Measurements from ENCODE around the gene CRB1.
"Not testable (repeated sequence)": the region's sequence is repeated elsewhere in the genome, so short reads cannot be mapped to it uniquely, and the experiment has no call there.

The CRB1 gene

DNA sequence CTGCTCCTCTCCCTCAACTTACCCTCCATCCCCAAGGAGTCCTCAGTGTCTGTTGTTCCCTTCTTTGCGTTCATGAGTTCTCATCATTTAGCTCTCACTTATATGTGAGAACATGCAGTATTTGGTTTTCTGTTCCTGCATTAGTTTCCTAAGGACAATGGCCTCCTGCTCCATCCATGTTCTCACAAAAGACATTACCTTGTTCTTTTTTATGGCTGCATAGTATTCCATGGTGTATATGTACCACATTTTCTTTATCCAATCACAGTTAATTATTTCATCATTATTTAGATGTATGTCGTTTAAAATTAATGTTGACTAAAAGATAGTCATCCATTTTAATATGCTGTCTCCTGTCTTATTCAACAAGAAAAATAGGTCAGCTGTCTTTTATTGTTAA lies 134.1 kb downstream of the CRB1 start:
- Histone ChIP-seq H3K9me3 (ENCODE audit: insufficient read depth, low read depth, low read length) (no peaks in the 10 kb centered on the region), H2AFZ (ENCODE audit: low read length) (no peak overlapping the region), H3K4me3 (ENCODE audit: low read length, poor library complexity, severe bottlenecking) (no peak overlapping the region), H3K27me3 (ENCODE audit: insufficient read depth, low read length, poor library complexity, severe bottlenecking) (no peaks in the 10 kb centered on the region), H3K4me2 (ENCODE audit: low read depth, low read length, poor library complexity, severe bottlenecking) (no peak overlapping the region), H3K9ac (ENCODE audit: low read depth, low read length, poor library complexity, severe bottlenecking) (no peak overlapping the region), H3K36me3 (ENCODE audit: insufficient read depth, low read length) (no peaks in the 10 kb centered on the region), H3K9me2 (replicated peaks; ENCODE audit: low read depth, low read length) (no peaks in the 10 kb centered on the region), H3K4me1 (ENCODE audit: insufficient read depth, low read length, poor library complexity, severe bottlenecking) (peaks cover 5% of the 10 kb centered on the region), H3F3A (ENCODE audit: low read depth) (no peaks in the 10 kb centered on the region), H3K79me2 (ENCODE audit: insufficient read depth, low read length) (no peaks in the 10 kb centered on the region), H4K20me1 (ENCODE audit: insufficient read depth, low read length, poor library complexity, severe bottlenecking) (no peaks in the 10 kb centered on the region)
- TF ChIP-seq, protein P1, sequence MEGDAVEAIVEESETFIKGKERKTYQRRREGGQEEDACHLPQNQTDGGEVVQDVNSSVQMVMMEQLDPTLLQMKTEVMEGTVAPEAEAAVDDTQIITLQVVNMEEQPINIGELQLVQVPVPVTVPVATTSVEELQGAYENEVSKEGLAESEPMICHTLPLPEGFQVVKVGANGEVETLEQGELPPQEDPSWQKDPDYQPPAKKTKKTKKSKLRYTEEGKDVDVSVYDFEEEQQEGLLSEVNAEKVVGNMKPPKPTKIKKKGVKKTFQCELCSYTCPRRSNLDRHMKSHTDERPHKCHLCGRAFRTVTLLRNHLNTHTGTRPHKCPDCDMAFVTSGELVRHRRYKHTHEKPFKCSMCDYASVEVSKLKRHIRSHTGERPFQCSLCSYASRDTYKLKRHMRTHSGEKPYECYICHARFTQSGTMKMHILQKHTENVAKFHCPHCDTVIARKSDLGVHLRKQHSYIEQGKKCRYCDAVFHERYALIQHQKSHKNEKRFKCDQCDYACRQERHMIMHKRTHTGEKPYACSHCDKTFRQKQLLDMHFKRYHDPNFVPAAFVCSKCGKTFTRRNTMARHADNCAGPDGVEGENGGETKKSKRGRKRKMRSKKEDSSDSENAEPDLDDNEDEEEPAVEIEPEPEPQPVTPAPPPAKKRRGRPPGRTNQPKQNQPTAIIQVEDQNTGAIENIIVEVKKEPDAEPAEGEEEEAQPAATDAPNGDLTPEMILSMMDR (conservative IDR thresholded peaks at IDR 0.05; ENCODE audit: low read length), result no peak
- TF ChIP-seq EZH2phosphoT487 (IDR thresholded peaks at IDR 0.05; ENCODE audit: borderline replicate concordance), result no peak

DNA sequence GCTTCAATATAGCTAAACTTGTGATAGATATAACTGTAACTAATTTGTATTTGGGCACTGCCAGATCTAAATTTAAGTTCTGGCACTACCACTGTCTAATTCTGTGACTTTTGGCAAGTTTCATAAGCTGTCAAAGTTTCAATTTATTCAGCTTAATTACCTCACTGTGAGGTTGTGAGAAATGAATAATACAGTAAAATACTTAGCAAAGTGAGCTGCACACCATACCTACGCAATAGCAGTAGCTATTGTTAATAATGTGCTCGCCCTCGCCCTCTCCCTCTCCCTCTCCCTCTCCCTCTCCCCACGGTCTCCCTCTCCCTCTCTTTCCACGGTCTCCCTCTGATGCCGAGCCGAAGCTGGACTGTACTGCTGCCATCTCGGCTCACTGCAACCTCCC lies 136.7 kb downstream of the CRB1 start:
- not testable (repeated sequence) for H3K36me3 ChIP-seq (ENCODE audit: insufficient read depth, low read length); H3K4me1 ChIP-seq (ENCODE audit: insufficient read depth, low read length, poor library complexity, severe bottlenecking); H2AFZ ChIP-seq (ENCODE audit: low read length); H3K9ac ChIP-seq (ENCODE audit: low read depth, low read length, poor library complexity, severe bottlenecking); H3K4me2 ChIP-seq (ENCODE audit: low read depth, low read length, poor library complexity, severe bottlenecking); H3K79me2 ChIP-seq (ENCODE audit: insufficient read depth, low read length); H4K20me1 ChIP-seq (ENCODE audit: insufficient read depth, low read length, poor library complexity, severe bottlenecking); H3K27me3 ChIP-seq (ENCODE audit: insufficient read depth, low read length, poor library complexity, severe bottlenecking); H3K9me2 ChIP-seq (replicated peaks; ENCODE audit: low read depth, low read length); H3K9me3 ChIP-seq (ENCODE audit: insufficient read depth, low read depth, low read length); H3F3A ChIP-seq (ENCODE audit: low read depth); H3K4me3 ChIP-seq (ENCODE audit: low read length, poor library complexity, severe bottlenecking)

DNA sequence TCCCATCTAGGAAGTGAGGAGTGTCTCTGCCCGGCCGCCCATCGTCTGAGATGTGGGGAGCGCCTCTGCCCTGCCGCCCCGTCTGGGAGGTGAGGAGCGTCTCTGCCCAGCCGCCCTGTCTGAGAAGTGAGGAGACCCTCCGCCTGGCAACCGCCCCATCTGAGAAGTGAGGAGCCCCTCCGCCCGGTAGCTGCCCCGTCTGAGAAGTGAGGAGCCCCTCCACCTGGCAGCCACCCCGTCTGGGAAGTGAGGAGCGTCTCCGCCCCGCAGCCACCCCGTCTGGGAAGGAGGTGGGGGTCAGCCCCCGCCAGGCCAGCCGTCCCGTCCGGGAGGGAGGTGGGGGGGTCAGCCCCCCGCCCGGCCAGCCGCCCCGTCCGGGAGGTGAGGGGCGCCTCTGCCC lies 137.6 kb downstream of the CRB1 start:
- not testable (repeated sequence) for H3K9me2 ChIP-seq (replicated peaks; ENCODE audit: low read depth, low read length); H3K27me3 ChIP-seq (ENCODE audit: insufficient read depth, low read length, poor library complexity, severe bottlenecking); H3K9me3 ChIP-seq (ENCODE audit: insufficient read depth, low read depth, low read length); H3K9ac ChIP-seq (ENCODE audit: low read depth, low read length, poor library complexity, severe bottlenecking); H2AFZ ChIP-seq (ENCODE audit: low read length); H3K4me2 ChIP-seq (ENCODE audit: low read depth, low read length, poor library complexity, severe bottlenecking); H3F3A ChIP-seq (ENCODE audit: low read depth); H3K4me3 ChIP-seq (ENCODE audit: low read length, poor library complexity, severe bottlenecking); H3K36me3 ChIP-seq (ENCODE audit: insufficient read depth, low read length); H4K20me1 ChIP-seq (ENCODE audit: insufficient read depth, low read length, poor library complexity, severe bottlenecking); H3K79me2 ChIP-seq (ENCODE audit: insufficient read depth, low read length); H3K4me1 ChIP-seq (ENCODE audit: insufficient read depth, low read length, poor library complexity, severe bottlenecking)

DNA sequence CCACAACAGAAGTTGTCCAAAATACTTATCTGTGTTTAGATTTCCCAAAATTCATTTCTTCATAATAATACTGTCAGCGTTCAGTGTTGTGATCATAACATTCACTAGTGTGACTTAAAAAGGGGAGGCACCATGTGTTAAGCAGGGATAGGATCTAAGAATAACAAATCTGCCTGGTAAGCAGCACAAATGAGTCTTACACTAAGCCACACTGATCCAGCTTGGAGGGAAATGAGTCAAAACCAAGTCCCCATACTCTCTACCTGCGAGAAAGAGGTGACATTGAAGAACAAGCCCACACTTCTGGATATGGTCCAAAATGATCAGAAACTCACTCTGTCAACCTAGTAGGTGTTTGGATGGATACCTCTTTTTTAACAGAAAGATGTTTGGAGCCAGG lies 145.5 kb downstream of the CRB1 start:
- Histone ChIP-seq H3K27me3 (ENCODE audit: insufficient read depth, low read length, poor library complexity, severe bottlenecking) (no peaks in the 10 kb centered on the region), H3K9ac (ENCODE audit: low read depth, low read length, poor library complexity, severe bottlenecking) (no peak overlapping the region), H4K20me1 (ENCODE audit: insufficient read depth, low read length, poor library complexity, severe bottlenecking) (no peaks in the 10 kb centered on the region), H3K36me3 (ENCODE audit: insufficient read depth, low read length) (no peaks in the 10 kb centered on the region), H3K79me2 (ENCODE audit: insufficient read depth, low read length) (no peaks in the 10 kb centered on the region), H3K4me2 (ENCODE audit: low read depth, low read length, poor library complexity, severe bottlenecking) (no peak overlapping the region), H2AFZ (ENCODE audit: low read length) (no peak overlapping the region), H3K4me3 (ENCODE audit: low read length, poor library complexity, severe bottlenecking) (no peak overlapping the region), H3K9me2 (replicated peaks; ENCODE audit: low read depth, low read length) (no peaks in the 10 kb centered on the region), H3F3A (ENCODE audit: low read depth) (no peaks in the 10 kb centered on the region), H3K9me3 (ENCODE audit: insufficient read depth, low read depth, low read length) (no peaks in the 10 kb centered on the region), H3K4me1 (ENCODE audit: insufficient read depth, low read length, poor library complexity, severe bottlenecking) (no peaks in the 10 kb centered on the region)
- no peak for TF ChIP-seq EZH2phosphoT487 (IDR thresholded peaks at IDR 0.05; ENCODE audit: borderline replicate concordance)
- TF ChIP-seq, protein P1 (conservative IDR thresholded peaks at IDR 0.05; ENCODE audit: low read length), result no peak

All from Loucy (cell line).